ENCODE data around the gene CNBD2.

GRCh38 chr20:35968930-35969329 lies 540 bp downstream of the CNBD2 start:
- no peak for TF ChIP-seq CTCF (IDR thresholded peaks at IDR 0.05)
- no peak for TF ChIP-seq POLR2A (IDR thresholded peaks at IDR 0.05)
- no peak for TF ChIP-seq POLR2AphosphoS5 (IDR thresholded peaks at IDR 0.05)

Data from sigmoid colon (tissue), 4 donors.